ENCODE data around the gene SP100.

Gene SP100

GRCh38 chr2:230542751-230543150 lies 126.8 kb downstream of the SP100 start:
- TF ChIP-seq, protein P1, sequence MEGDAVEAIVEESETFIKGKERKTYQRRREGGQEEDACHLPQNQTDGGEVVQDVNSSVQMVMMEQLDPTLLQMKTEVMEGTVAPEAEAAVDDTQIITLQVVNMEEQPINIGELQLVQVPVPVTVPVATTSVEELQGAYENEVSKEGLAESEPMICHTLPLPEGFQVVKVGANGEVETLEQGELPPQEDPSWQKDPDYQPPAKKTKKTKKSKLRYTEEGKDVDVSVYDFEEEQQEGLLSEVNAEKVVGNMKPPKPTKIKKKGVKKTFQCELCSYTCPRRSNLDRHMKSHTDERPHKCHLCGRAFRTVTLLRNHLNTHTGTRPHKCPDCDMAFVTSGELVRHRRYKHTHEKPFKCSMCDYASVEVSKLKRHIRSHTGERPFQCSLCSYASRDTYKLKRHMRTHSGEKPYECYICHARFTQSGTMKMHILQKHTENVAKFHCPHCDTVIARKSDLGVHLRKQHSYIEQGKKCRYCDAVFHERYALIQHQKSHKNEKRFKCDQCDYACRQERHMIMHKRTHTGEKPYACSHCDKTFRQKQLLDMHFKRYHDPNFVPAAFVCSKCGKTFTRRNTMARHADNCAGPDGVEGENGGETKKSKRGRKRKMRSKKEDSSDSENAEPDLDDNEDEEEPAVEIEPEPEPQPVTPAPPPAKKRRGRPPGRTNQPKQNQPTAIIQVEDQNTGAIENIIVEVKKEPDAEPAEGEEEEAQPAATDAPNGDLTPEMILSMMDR (IDR thresholded peaks at IDR 0.05; ENCODE audit: extremely low read depth, missing control alignments) = no peak
- no peak for DNase-seq (ENCODE audit: low spot score)

- DNase-seq (ENCODE audit: low spot score) = no peak
- TF ChIP-seq, protein P1 (IDR thresholded peaks at IDR 0.05; ENCODE audit: extremely low read depth, missing control alignments) = no peak
Measured at GRCh38 chr2:230552181-230552580, 136.2 kb downstream of the SP100 start.

GRCh38 chr2:230557065-230557464 lies 141.1 kb downstream of the SP100 start:
- no peak for DNase-seq (ENCODE audit: low spot score)
- TF ChIP-seq, protein P1 (IDR thresholded peaks at IDR 0.05; ENCODE audit: extremely low read depth, missing control alignments) = no peak

DNA sequence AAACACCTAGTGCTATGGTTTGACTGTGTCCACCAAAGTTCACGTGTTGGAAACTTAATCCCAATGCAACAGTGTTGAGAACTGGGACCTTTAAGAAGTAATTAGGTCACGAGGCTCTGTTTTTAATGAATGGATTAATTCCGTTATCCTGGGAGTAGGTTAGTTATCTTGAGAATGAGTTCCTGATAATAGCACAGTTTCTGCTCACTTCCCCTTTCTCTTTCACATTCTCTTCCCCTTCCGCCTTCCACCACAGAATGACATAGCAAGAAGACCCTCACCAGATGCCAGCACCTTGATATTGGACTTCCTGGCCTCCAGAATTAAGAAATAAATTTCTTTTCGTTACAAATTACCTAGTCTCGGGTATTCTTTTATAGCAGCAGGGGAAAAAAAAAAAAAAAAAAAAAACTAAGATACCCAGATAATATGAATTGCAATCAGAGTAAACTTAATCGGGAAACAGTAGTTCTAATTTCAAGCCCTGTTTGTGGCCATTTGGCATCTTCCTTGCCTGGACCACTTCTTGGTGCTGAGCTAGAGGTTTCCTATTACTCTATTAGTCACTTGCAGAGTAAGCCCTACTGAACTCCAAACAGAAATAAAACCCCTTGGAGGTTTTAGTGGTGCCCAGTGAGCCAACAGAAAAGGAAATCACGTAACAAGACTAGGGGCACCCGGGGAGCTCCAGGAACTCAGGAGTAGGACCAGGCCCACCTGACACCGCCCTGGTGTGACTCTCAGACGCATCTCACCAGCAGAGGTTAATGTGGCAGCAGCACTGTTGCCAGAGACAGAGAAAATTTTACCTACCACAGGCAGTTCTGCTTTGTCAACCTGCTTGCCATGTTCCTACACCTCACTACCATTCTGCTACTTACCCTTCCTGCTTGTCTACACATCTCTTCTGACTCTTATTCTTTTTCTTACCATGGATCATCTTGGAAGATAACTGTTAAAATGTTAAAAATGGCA lies 149.1 kb downstream of the SP100 start:
- TF ChIP-seq, protein P1 (IDR thresholded peaks at IDR 0.05; ENCODE audit: extremely low read depth, missing control alignments) = no peak
- no peak for DNase-seq (ENCODE audit: low spot score)

DNA sequence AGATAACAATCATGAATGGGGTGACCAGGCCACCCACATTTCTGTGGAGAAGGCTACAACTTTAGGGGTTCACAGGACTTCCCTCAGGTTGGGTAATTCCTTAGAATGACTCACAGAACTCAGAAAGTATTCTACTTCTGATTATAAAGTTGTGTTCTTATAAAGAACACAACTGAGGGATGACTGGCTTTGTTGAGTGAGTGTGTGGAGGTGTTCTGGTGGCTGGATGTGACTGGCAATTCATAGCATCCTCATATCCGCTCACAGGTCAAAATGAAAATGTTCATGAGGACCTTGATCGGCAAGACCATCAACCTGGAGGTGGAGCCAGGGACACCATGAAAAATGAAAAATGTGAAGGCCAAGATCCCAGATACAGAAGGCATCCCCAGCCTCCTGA lies 153.3 kb downstream of the SP100 start:
- DNase-seq (ENCODE audit: low spot score) = no peak
- TF ChIP-seq, protein P1 (IDR thresholded peaks at IDR 0.05; ENCODE audit: extremely low read depth, missing control alignments) = no peak

DNA sequence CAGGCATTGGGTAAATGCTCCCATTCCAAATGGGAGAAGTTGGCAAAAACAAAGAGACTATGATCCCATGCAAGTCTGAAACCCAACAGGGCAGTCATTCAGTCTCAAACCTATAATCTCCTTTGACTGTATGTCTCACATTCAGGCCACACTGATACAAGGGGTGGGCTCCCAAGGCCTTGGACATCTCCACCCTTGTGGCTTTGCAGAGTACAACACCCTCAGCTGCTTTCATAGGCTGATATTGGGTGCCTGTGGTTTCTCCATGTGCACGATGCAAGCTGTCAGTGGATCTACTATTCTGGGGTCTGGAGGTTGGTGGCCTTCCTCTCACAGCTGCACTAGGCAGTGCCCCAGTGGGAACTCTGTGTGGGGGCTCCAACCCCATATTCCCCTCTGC lies 155.0 kb downstream of the SP100 start:
- TF ChIP-seq, protein P1 (IDR thresholded peaks at IDR 0.05; ENCODE audit: extremely low read depth, missing control alignments) = no peak
- DNase-seq (ENCODE audit: low spot score) = no peak

DNA sequence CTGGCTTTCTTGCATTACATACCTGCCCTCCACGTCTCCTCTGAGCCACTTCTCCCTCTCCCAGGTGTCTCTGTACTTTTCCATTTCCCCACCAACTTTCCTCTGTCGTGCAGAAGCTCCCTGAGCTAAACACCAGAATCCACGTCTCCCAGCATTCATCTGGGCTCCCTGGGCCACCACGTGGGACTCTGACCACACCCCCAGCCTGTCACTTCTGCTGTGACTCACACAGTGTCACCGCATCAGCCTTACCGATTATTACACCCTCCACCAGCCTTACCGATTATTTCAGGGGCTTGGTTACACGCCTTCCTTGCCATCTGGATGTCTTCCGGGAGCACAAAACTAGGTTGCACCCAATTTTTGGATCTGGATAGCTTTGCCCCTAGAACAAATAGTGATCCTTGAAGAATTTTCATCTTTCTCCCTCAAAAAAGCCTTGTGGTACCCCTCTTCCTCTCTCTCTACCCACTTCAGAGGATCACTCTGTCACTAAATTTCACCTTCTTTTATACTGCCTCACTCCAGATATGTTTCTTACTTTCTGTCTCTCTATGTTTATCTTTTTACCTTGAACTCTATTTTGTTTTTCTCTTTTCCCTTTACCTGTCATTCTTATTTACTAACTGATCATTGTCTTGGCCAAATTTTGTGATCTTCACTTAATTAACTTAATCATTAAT lies 159.8 kb downstream of the SP100 start:
- TF ChIP-seq, protein P1 (IDR thresholded peaks at IDR 0.05; ENCODE audit: extremely low read depth, missing control alignments) = no peak
- DNase-seq (ENCODE audit: low spot score) = no peak
